Ovary (tissue), 9 donors: ENCODE results near the gene SERPINI1. TPM values are rescaled to one million over a fixed set of nuclear protein-coding genes. Genes with fewer than 3 reads are reported as not detected.

ENCODE experiments used
- DNase-seq, 5 donors: peaks; one replicate each; pipeline ENCODE4 v3.0.0-alpha.2; 2019 to 2020
- H3K27ac ChIP-seq, 2 donors: fragments of 200-600 bp; one replicate each; pipeline versions ENCODE4 v1.5.1 to v1.8.0; 2019 to 2022
- H3K27me3 ChIP-seq: fragments of 200-600 bp; one replicate; pipeline ENCODE4 v1.8.0; 2022
- H3K36me3 ChIP-seq: fragments of 200-600 bp; sonication (generic); one replicate; pipeline ENCODE4 v1.5.1; 2019
- H3K4me1 ChIP-seq: one replicate; pipeline ENCODE4 v1.8.1; 2013; ENCODE audit warnings: mild to moderate bottlenecking, moderate library complexity; ENCODE audit not compliant: insufficient read depth
- H3K4me3 ChIP-seq: fragments of 200-600 bp; sonication (generic); one replicate; pipeline ENCODE4 v1.5.1; 2017
- H3K9me3 ChIP-seq, 2 donors: fragments of 200-600 bp in 1 of 2; sonication (generic) in 1 of 2; one replicate each; pipeline versions ENCODE4 v1.5.1 to v1.8.1; 2013 to 2019; ENCODE audit warnings: mild to moderate bottlenecking in 1 of 2, moderate library complexity in 1 of 2
- EP300 ChIP-seq: sonication (generic); formaldehyde crosslinking; IDR thresholded peaks from one replicate; pipeline ENCODE4 v1.6.1; 2017; ENCODE audit warnings: antibody characterized with exemption
- POLR2A ChIP-seq: fragments of 450-650 bp; IDR thresholded peaks from one replicate; pipeline ENCODE4 v1.6.1; 2017; ENCODE audit warnings: antibody characterized with exemption, mild to moderate bottlenecking, moderate library complexity
- WGBS, 3 donors: extraction: QIAGEN DNeasy Blood & Tissue Kit in 1 of 3; methylation state at CpG; one replicate each; pipeline versions ENCODE4 v1.1.5 to v1.1.7; 2013 to 2017; 5-methylcytosine and 5-hydroxymethylcytosine counted together
- intact Hi-C, 4 donors: fragments of 100-400 bp; cut with DNase I; formaldehyde crosslinking; loops; one replicate each; pipeline versions ENCODE4 v1.11.0 to v1.15.1; 2022 to 2023
- polyA plus RNA-seq, 2 donors: library from polyadenylated mRNA; stranded (reverse); fragments of 200-250 nt in 1 of 2; fragments of 350-450 nt in 1 of 2; fragmentation: Illumina TruSeq in 1 of 2; extraction: RNeasy Lipid Tissue Mini Kit (QIAGEN cat#74804) in 1 of 2; gene quantifications; one replicate each; pipeline ENCODE4 v1.2.3, GENCODE V29; 2013 to 2014
- total RNA-seq, 7 donors: library from RNA; depleted of rRNA in 2 of 7; stranded (reverse); fragments of >200 nt in 2 of 7; fragmentation: NEBNext Ultra II Directional in 3 of 7; extraction: Animal tissue kit (Norgen Biotek cat#: 25700) in 3 of 7; gene quantifications; one replicate each; pipeline versions ENCODE4 v1.1.0 to v1.2.4, GENCODE V29; 2016 to 2023
- TF ChIP-seq, protein P1 (sequence below), 3 donors: fragments of 450-650 bp in 2 of 3; fragments of 200-600 bp in 1 of 3; IDR thresholded peaks; one replicate each; pipeline versions ENCODE4 v1.5.1 to v1.8.0; 2016 to 2022; ENCODE audit warnings: antibody characterized with exemption in 3 of 3, mild to moderate bottlenecking in 1 of 3
- donor health status: DM: no; HTN: no; CAD: no; lungs with moderate emphysema.
- donor health status: DM: no; HTN: no; CAD: no.
- donor health status: Bipolar disorder and iron deficiency.
- donor health status: DM: yes; HTN: yes; CAD: no.
- donor health status: DM: no; HTN: no; CAD: no.
- donor health status: DM: yes; HTN: yes; CAD: no.

The SERPINI1 gene
- total and polyA plus RNA-seq, 9 donors = 1.8 to 11.6 (median 5.0) TPM

GRCh38 chr3:167777356-167777755 lies 41.8 kb downstream of the SERPINI1 start:
- WGBS, 3 donors = 51 to 65% (median 60%) methylated on average over 1 of the region's 1 CpG
- H3K9me3 ChIP-seq = no peaks in the 10 kb centered on the region
- no peak overlapping the region for H3K27ac ChIP-seq
- no peak overlapping the region for H3K4me3 ChIP-seq
- H3K4me1 ChIP-seq = no peaks in the 10 kb centered on the region
- no peak for DNase-seq
- intact Hi-C loops = no loop called here
- TF ChIP-seq POLR2A = no peak
- no peaks in the 10 kb centered on the region for H3K36me3 ChIP-seq
- no peaks in the 10 kb centered on the region for H3K27me3 ChIP-seq

DNA sequence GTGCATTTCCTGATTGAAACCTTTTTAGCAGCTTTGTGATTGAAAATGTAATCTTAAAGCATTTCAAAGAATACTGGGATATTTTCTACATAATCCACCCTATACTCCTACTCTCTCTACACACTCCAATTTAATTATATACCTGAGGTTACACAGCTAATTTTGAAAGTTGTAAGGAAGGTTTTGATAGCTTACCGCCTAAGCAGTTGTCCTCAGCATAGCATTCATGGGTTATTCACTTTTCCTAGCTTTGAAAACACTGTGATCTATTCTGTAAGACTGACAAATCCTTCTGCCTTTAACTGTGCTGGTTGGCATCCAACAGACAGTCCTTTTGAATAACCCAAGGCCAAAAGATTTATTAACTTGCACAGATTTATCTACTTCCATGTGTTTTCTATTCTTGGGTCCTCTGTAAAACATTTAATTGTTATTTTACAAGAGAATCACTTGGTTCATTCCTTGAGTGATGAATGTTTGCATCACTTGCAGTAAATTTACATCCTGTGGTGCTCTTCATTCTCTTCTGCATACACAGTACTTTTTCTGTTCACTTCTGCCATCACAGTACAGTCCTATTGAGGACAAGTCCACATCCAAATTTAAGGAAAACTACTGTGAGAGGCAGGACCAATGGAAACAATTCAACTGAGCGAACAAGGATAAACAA lies 44.8 kb downstream of the SERPINI1 start:
- no peak overlapping the region for H3K4me3 ChIP-seq
- no peaks in the 10 kb centered on the region for H3K36me3 ChIP-seq
- TF ChIP-seq, protein P1, sequence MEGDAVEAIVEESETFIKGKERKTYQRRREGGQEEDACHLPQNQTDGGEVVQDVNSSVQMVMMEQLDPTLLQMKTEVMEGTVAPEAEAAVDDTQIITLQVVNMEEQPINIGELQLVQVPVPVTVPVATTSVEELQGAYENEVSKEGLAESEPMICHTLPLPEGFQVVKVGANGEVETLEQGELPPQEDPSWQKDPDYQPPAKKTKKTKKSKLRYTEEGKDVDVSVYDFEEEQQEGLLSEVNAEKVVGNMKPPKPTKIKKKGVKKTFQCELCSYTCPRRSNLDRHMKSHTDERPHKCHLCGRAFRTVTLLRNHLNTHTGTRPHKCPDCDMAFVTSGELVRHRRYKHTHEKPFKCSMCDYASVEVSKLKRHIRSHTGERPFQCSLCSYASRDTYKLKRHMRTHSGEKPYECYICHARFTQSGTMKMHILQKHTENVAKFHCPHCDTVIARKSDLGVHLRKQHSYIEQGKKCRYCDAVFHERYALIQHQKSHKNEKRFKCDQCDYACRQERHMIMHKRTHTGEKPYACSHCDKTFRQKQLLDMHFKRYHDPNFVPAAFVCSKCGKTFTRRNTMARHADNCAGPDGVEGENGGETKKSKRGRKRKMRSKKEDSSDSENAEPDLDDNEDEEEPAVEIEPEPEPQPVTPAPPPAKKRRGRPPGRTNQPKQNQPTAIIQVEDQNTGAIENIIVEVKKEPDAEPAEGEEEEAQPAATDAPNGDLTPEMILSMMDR (IDR thresholded peaks at IDR 0.05) = no peak
- no peak for TF ChIP-seq POLR2A
- TF ChIP-seq EP300 = no peak
- WGBS, 3 donors = 78 to 90% (median 79%) methylated on average over 2 of the region's 2 CpGs
- DNase-seq = no peak
- H3K27me3 ChIP-seq = no peaks in the 10 kb centered on the region
- no peaks in the 10 kb centered on the region for H3K9me3 ChIP-seq
- intact Hi-C loops = no loop called here
- H3K4me1 ChIP-seq = no peaks in the 10 kb centered on the region
- H3K27ac ChIP-seq = no peak overlapping the region

DNA sequence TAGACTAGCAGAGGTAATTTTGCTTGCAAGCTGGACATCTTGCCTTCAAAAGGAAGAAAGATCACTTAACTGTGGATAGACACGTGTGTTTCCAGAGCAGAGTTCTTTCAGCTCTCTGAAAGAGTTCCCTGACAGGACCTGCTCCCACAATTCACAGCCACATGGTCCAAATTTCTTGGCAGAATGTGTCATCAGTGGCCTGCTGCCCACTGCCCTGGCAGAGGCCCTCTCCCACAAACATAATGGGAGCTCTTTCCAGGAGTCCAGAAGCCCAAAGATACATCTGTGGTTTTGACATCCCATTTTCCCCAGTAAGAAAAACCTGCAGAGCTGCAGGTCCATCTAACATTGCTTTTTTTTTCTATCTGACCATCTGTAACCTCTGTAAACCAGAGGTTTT lies 48.3 kb downstream of the SERPINI1 start:
- Histone ChIP-seq H3K4me3 (no peak overlapping the region), H3K9me3 (no peaks in the 10 kb centered on the region), H3K27me3 (no peaks in the 10 kb centered on the region), H3K36me3 (no peaks in the 10 kb centered on the region), H3K27ac (no peak overlapping the region), H3K4me1 (no peaks in the 10 kb centered on the region)
- 50 to 65% (median 53%) methylated on average over 1 of the region's 1 CpG for WGBS, 3 donors
- intact Hi-C loops = no loop called here
- no peak for DNase-seq
- no peak for TF ChIP-seq EP300
- TF ChIP-seq POLR2A = no peak
- TF ChIP-seq, protein P1 (IDR thresholded peaks at IDR 0.05) = no peak

- Histone ChIP-seq H3K4me3 (no peak overlapping the region), H3K36me3 (no peaks in the 10 kb centered on the region), H3K9me3 (no peaks in the 10 kb centered on the region), H3K4me1 (no peaks in the 10 kb centered on the region), H3K27ac (no peak overlapping the region), H3K27me3 (no peaks in the 10 kb centered on the region)
- no peak for DNase-seq
- 91 to 93% (median 91%) methylated on average over 3 of the region's 3 CpGs for WGBS, 3 donors
- TF ChIP-seq, protein P1 (IDR thresholded peaks at IDR 0.05) = no peak
- no peak for TF ChIP-seq EP300
- TF ChIP-seq POLR2A = no peak
- intact Hi-C loops = no loop called here
Observed at GRCh38 chr3:167785790-167786189, 50.3 kb downstream of the SERPINI1 start.

DNA sequence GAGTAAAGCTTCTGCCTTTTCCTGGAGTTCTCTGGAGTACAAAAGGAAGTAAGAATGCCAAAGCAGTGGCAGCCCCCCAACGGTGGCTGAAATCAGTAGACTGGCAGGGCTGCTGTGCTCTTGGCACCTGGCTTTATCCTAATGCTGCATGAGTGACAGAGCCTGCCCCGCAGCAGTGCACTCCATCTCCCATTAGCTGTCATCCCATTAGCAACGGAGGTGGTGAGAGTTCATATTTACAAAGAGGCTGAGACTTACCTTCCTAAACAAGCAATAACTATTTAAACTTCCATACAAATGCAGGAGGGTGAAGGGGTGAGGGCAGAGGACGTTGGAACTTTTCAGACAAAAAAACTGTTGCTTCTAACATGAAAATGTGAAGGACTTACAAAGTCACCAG lies 51.9 kb downstream of the SERPINI1 start:
- intact Hi-C loops = no loop called here

More for the DNA sequence above, 51.9 kb downstream of the SERPINI1 start:
- no peaks in the 10 kb centered on the region for H3K9me3 ChIP-seq
- H3K27me3 ChIP-seq = no peaks in the 10 kb centered on the region
- 52 to 57% (median 52%) methylated on average over 4 of the region's 4 CpGs for WGBS, 3 donors
- no peaks in the 10 kb centered on the region for H3K36me3 ChIP-seq
- H3K4me1 ChIP-seq = no peaks in the 10 kb centered on the region
- TF ChIP-seq EP300 = no peak
- TF ChIP-seq, protein P1 (IDR thresholded peaks at IDR 0.05) = no peak
- no peak for TF ChIP-seq POLR2A
- H3K27ac ChIP-seq = no peak overlapping the region
- no peak for DNase-seq
- H3K4me3 ChIP-seq = no peak overlapping the region
